Neuron (in vitro differentiated cells): ENCODE measurements around the gene RASL10A.

Experiments used
- H2AFZ ChIP-seq: one replicate; pipeline ENCODE4 v1.6.1; 2013; ENCODE audit warnings: low read depth, mild to moderate bottlenecking, inconsistent platforms, low read length, moderate library complexity
- H3K27me3 ChIP-seq: one replicate; pipeline ENCODE4 v1.6.1; 2013; ENCODE audit warnings: low read length; ENCODE audit not compliant: insufficient read depth
- H3K36me3 ChIP-seq: one replicate; pipeline ENCODE4 v1.6.1; 2013; ENCODE audit warnings: low read length; ENCODE audit not compliant: insufficient read depth
- H3K4me1 ChIP-seq: one replicate; pipeline ENCODE4 v1.6.1; 2013; ENCODE audit warnings: low read length; ENCODE audit not compliant: insufficient read depth
- H3K4me3 ChIP-seq: 2 replicates; pipeline ENCODE4 v1.5.1; 2013; ENCODE audit warnings: mild to moderate bottlenecking, low read length, moderate library complexity
- H3K9me3 ChIP-seq: one replicate; pipeline ENCODE4 v1.6.1; 2013; ENCODE audit warnings: low read length

The RASL10A gene

GRCh38 chr22:29311464-29312217, 3.9 kb downstream of the RASL10A start:
- no peak overlapping the region for H3K4me3 ChIP-seq

GRCh38 chr22:29310863-29311339, 4.6 kb downstream of the RASL10A start:
- Histone ChIP-seq H3K9me3 (no peaks in the 10 kb centered on the region), H3K27me3 (peaks cover 28% of the 10 kb centered on the region), H3K4me1 (peaks cover 31% of the 10 kb centered on the region), H3K4me3 (no peak overlapping the region), H2AFZ (no peak overlapping the region), H3K36me3 (no peaks in the 10 kb centered on the region)

More at GRCh38 chr22:29311464-29312217, 3.9 kb downstream of the RASL10A start:
- H2AFZ ChIP-seq = no peak overlapping the region
- peaks cover 34% of the 10 kb centered on the region for H3K27me3 ChIP-seq
- H3K36me3 ChIP-seq = no peaks in the 10 kb centered on the region
- peaks cover 26% of the 10 kb centered on the region for H3K4me1 ChIP-seq
- no peaks in the 10 kb centered on the region for H3K9me3 ChIP-seq

- Histone ChIP-seq H3K9me3 (no peaks in the 10 kb centered on the region), H3K4me3 (no peak overlapping the region), H3K27me3 (peaks cover 23% of the 10 kb centered on the region), H2AFZ (no peak overlapping the region), H3K36me3 (no peaks in the 10 kb centered on the region), H3K4me1 (peaks cover 32% of the 10 kb centered on the region)
Measured at GRCh38 chr22:29310065-29310862, 5.2 kb downstream of the RASL10A start.

- H3K27me3 ChIP-seq = peaks cover 15% of the 10 kb centered on the region
- H3K4me3 ChIP-seq = no peak overlapping the region
- H3K36me3 ChIP-seq = no peaks in the 10 kb centered on the region
- no peaks in the 10 kb centered on the region for H3K9me3 ChIP-seq
- H3K4me1 ChIP-seq = peaks cover 32% of the 10 kb centered on the region
- H2AFZ ChIP-seq = no peak overlapping the region
Measured at GRCh38 chr22:29309332-29310064, 6.0 kb downstream of the RASL10A start.

GRCh38 chr22:29308791-29309262, 6.7 kb downstream of the RASL10A start:
- Histone ChIP-seq H3K4me1 (peaks cover 32% of the 10 kb centered on the region), H2AFZ (no peak overlapping the region), H3K36me3 (no peaks in the 10 kb centered on the region), H3K9me3 (no peaks in the 10 kb centered on the region), H3K27me3 (peaks cover 8% of the 10 kb centered on the region), H3K4me3 (no peak overlapping the region)

- no peaks in the 10 kb centered on the region for H3K9me3 ChIP-seq
- peaks cover 32% of the 10 kb centered on the region for H3K4me1 ChIP-seq
- H3K4me3 ChIP-seq = no peak overlapping the region
- H3K27me3 ChIP-seq = peaks cover 3% of the 10 kb centered on the region
- no peak overlapping the region for H2AFZ ChIP-seq
- no peaks in the 10 kb centered on the region for H3K36me3 ChIP-seq
Measured at GRCh38 chr22:29308148-29308790, 7.2 kb downstream of the RASL10A start.

- Histone ChIP-seq H3K4me1 (peaks cover 32% of the 10 kb centered on the region), H2AFZ (no peak overlapping the region), H3K27me3 (no peaks in the 10 kb centered on the region), H3K9me3 (no peaks in the 10 kb centered on the region), H3K4me3 (peak overlapping the region; percentile 66), H3K36me3 (no peaks in the 10 kb centered on the region)
Measured at GRCh38 chr22:29307596-29308147, 7.8 kb downstream of the RASL10A start.

GRCh38 chr22:29306835-29307595, 8.5 kb downstream of the RASL10A start:
- peak overlapping the region; percentile 66 for H3K4me3 ChIP-seq
- H3K27me3 ChIP-seq = no peaks in the 10 kb centered on the region
- peaks cover 32% of the 10 kb centered on the region for H3K4me1 ChIP-seq
- no peaks in the 10 kb centered on the region for H3K9me3 ChIP-seq
- peak overlapping the region; percentile 99 for H2AFZ ChIP-seq
- H3K36me3 ChIP-seq = no peaks in the 10 kb centered on the region

GRCh38 chr22:29306175-29306834, 9.2 kb downstream of the RASL10A start, which contains the start of gene GAS2L1:
Gene GAS2L1 (plus strand): TSS chr22:29306650. CDS start chr22:29308106, 1,456 bp downstream.
- Histone ChIP-seq H3K4me3 (peak within 1 kb of the TSS; percentile 66), H2AFZ (peak within 1 kb of the TSS; percentile 99), H3K27me3 (no peaks in the 10 kb centered on the region), H3K36me3 (no peaks in the 10 kb centered on the region), H3K9me3 (no peaks in the 10 kb centered on the region), H3K4me1 (peaks cover 25% of the 10 kb centered on the region)

- no peaks in the 10 kb centered on the region for H3K27me3 ChIP-seq
- no peak overlapping the region for H2AFZ ChIP-seq
- H3K4me1 ChIP-seq = peaks cover 20% of the 10 kb centered on the region
- H3K36me3 ChIP-seq = peaks cover 5% of the 10 kb centered on the region
- peak overlapping the region; percentile 66 for H3K4me3 ChIP-seq
- no peaks in the 10 kb centered on the region for H3K9me3 ChIP-seq
Measured at GRCh38 chr22:29305836-29306174, 9.7 kb downstream of the RASL10A start.

GRCh38 chr22:29302681-29303465, 12.6 kb downstream of the RASL10A start:
- peaks cover 11% of the 10 kb centered on the region for H3K4me1 ChIP-seq
- peaks cover 32% of the 10 kb centered on the region for H3K36me3 ChIP-seq
- no peaks in the 10 kb centered on the region for H3K9me3 ChIP-seq
- no peaks in the 10 kb centered on the region for H3K27me3 ChIP-seq
- H2AFZ ChIP-seq = no peak overlapping the region
- H3K4me3 ChIP-seq = no peak overlapping the region
